Measurements from ENCODE around the gene NDUFAF2.
"Not testable (repeated sequence)": the region's sequence is repeated elsewhere in the genome, so short reads cannot be mapped to it uniquely, and the experiment has no call there.

NDUFAF2 gene

GRCh38 chr5:61052882-61053281 is 107.9 kb downstream of the NDUFAF2 start:
- DNase-seq: no peak

- no peak for DNase-seq
These were observed 108.9 kb downstream of the NDUFAF2 start for GRCh38 chr5:61053937-61054336.

GRCh38 chr5:61055434-61056006 is 110.5 kb downstream of the NDUFAF2 start:
- no peak for DNase-seq

GRCh38 chr5:61059499-61059898 is 114.5 kb downstream of the NDUFAF2 start:
- no peak for DNase-seq

GRCh38 chr5:61069150-61069549 is 124.1 kb downstream of the NDUFAF2 start:
- no peak for DNase-seq

- no peak for DNase-seq
These were observed 126.5 kb downstream of the NDUFAF2 start for GRCh38 chr5:61071526-61071925.

- no peak for DNase-seq
These were observed 131.6 kb downstream of the NDUFAF2 start for GRCh38 chr5:61076626-61077025.

- DNase-seq: no peak
These were observed 136.7 kb downstream of the NDUFAF2 start for GRCh38 chr5:61081741-61082140.

- no peak for DNase-seq
These were observed 137.7 kb downstream of the NDUFAF2 start for GRCh38 chr5:61082516-61083280.

- no peak for DNase-seq
These were observed 139.7 kb downstream of the NDUFAF2 start for GRCh38 chr5:61084658-61085057.

GRCh38 chr5:61085885-61086284 is 140.9 kb downstream of the NDUFAF2 start:
- DNase-seq: no peak

- DNase-seq: no peak
These were observed 142.9 kb downstream of the NDUFAF2 start for GRCh38 chr5:61087921-61088320.

GRCh38 chr5:61089351-61089750 is 144.3 kb downstream of the NDUFAF2 start:
- DNase-seq: no peak

GRCh38 chr5:61093046-61093771 is 148.2 kb downstream of the NDUFAF2 start:
- not testable (repeated sequence) for DNase-seq

GRCh38 chr5:61097465-61097864 is 152.5 kb downstream of the NDUFAF2 start:
- no peak for DNase-seq

GRCh38 chr5:61098251-61098995 is 153.4 kb downstream of the NDUFAF2 start:
- no peak for DNase-seq

GRCh38 chr5:61100437-61100836 is 155.4 kb downstream of the NDUFAF2 start:
- DNase-seq: no peak

- no peak for DNase-seq
These were observed 169.4 kb downstream of the NDUFAF2 start for GRCh38 chr5:61114441-61114840.

- no peak for DNase-seq
These were observed 171.0 kb downstream of the NDUFAF2 start for GRCh38 chr5:61115968-61116367.

GRCh38 chr5:61119066-61119465 is 174.1 kb downstream of the NDUFAF2 start:
- no peak for DNase-seq

GRCh38 chr5:61120534-61120933 is 175.5 kb downstream of the NDUFAF2 start:
- no peak for DNase-seq

GRCh38 chr5:61123145-61123544 is 178.1 kb downstream of the NDUFAF2 start:
- no peak for DNase-seq

GRCh38 chr5:61130289-61130688 is 185.3 kb downstream of the NDUFAF2 start:
- no peak for DNase-seq
